Skeletal muscle satellite cell (primary cell): ENCODE measurements around the gene DEFB127.
"Not testable (repeated sequence)": the region's sequence is repeated elsewhere in the genome, so short reads cannot be mapped to it uniquely, and the experiment has no call there.

Experiments used
- H3K27me3 ChIP-seq: 2 replicates; pipeline ENCODE4 v1.7.0; 2013; ENCODE audit warnings: low read length; ENCODE audit not compliant: control insufficient read depth, insufficient read depth
- H3K36me3 ChIP-seq: 2 replicates; pipeline ENCODE4 v1.7.0; 2013; ENCODE audit warnings: mild to moderate bottlenecking, control low read depth, low read length; ENCODE audit not compliant: insufficient read depth
- H3K4me1 ChIP-seq: 2 replicates; pipeline ENCODE4 v1.7.0; 2013; ENCODE audit warnings: low read length; ENCODE audit not compliant: control insufficient read depth, insufficient read depth
- H3K4me2 ChIP-seq: 2 replicates; pipeline ENCODE4 v1.7.0; 2013; ENCODE audit warnings: mild to moderate bottlenecking, low read length
- H3K4me3 ChIP-seq: 2 replicates; pipeline ENCODE4 v1.7.0; 2013; ENCODE audit warnings: low read length
- H3K9ac ChIP-seq: 2 replicates; pipeline ENCODE4 v1.7.0; 2013; ENCODE audit warnings: mild to moderate bottlenecking, low read depth, low read length, moderate library complexity
- H3K9me3 ChIP-seq: replicated peaks from 2 replicates; pipeline ENCODE4 v1.7.0; 2013; ENCODE audit warnings: mild to moderate bottlenecking, control low read depth, low read length

The DEFB127 gene

GRCh38 chr20:189611-190010, 32.4 kb downstream of the DEFB127 start, which contains the start of gene DEFB128:
DEFB128 (minus strand) TSS chr20:189711; CDS start chr20:189623, 88 bp downstream.
- Histone ChIP-seq H3K9me3 (no peaks in the 10 kb centered on the region), H3K36me3 (no peaks in the 10 kb centered on the region), H3K9ac (no peak within 1 kb of the TSS), H3K4me1 (no peaks in the 10 kb centered on the region), H3K27me3 (peaks cover 4% of the 10 kb centered on the region), H3K4me2 (no peak within 1 kb of the TSS), H3K4me3 (no peak within 1 kb of the TSS)

GRCh38 chr20:198225-198624, 41.0 kb downstream of the DEFB127 start:
- Histone ChIP-seq H3K27me3 (peaks cover 5% of the 10 kb centered on the region), H3K36me3 (no peaks in the 10 kb centered on the region), H3K4me1 (no peaks in the 10 kb centered on the region), H3K9ac (no peak overlapping the region), H3K4me2 (no peak overlapping the region), H3K4me3 (no peak overlapping the region), H3K9me3 (no peaks in the 10 kb centered on the region)

- Histone ChIP-seq H3K9ac (no peak overlapping the region), H3K4me1 (no peaks in the 10 kb centered on the region), H3K36me3 (no peaks in the 10 kb centered on the region), H3K9me3 (no peaks in the 10 kb centered on the region), H3K4me2 (no peak overlapping the region), H3K4me3 (no peak overlapping the region), H3K27me3 (peaks cover 8% of the 10 kb centered on the region)
Observed at GRCh38 chr20:199996-200395, 42.7 kb downstream of the DEFB127 start.

GRCh38 chr20:203630-204029, 46.4 kb downstream of the DEFB127 start:
- H3K9me3 ChIP-seq, H3K4me1 ChIP-seq, H3K36me3 ChIP-seq, H3K9ac ChIP-seq, H3K4me3 ChIP-seq, H3K4me2 ChIP-seq: not testable (repeated sequence)
- H3K27me3 ChIP-seq, result peaks cover 22% of the 10 kb centered on the region
